ENCODE results near the gene OPRM1.

The OPRM1 gene

DNA sequence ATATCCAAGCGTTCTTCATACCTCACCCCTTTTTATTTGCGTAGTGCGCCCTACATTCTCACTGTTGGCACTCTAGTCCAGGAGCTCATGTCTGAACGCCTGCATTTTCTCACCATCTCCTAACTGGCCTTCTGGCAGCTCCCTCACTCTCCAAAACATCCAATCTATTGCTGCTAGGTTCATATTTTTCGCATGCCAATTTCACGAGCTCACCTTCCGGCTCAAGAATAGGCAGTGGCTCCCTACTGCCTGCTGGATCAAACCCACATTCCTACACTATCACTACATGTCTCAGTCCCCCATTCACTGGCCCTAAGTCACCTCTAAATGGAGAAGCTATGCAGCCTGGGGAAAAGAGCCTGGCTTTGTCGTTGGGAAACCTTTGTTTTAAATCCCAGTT lies 202.5 kb downstream of the OPRM1 start:
- DNase-seq (ENCODE audit: low spot score) = no peak

GRCh38 chr6:154242617-154243357 lies 203.7 kb downstream of the OPRM1 start:
- no peak for DNase-seq (ENCODE audit: low spot score)

DNA sequence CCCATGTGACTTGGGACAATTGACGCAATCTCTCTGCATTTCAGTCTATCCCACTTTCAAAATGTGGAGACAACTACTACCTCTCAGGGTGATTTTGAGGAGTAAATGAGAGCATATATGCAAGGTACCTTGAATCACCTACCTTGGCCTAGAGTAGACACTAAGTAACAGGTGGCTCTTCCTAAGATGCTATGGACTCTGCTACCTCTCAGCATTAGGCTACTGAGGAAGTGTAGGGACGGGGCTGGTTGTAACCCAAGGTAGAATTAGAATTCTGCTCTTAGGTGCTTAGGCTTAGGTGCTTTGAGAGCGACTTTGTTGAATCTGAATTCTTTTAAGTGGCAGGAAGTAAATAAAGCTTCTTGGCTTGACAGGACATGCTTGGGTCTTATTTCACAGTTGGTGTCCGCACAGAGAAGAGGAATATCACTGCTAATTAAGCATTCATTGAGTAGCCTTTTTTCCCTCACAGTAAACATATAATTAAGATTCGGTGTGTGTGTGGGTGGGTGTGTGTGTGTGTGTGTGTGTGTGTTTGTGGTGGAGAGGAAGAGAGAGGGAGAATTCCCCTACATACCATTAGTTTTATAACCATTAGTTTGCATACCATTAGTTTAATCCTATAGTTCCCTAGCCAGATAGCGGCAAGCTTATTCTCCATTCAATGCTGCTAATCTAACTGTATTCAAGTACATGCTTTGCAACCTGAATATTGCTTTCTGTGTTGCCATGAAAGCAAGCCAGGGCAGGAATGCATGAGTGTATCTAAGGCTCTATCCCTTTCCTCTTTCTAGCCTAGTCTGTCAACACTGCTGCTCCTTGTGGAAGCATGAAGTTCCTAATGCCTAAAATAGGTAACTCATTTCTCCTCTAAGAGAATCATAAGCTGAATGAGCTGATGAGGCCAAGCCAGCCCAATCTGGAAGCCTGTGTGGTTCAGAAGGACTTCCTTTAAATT lies 205.0 kb downstream of the OPRM1 start:
- no peak for DNase-seq (ENCODE audit: low spot score)

- no peak for DNase-seq (ENCODE audit: low spot score)
Measured at GRCh38 chr6:154245506-154245905, 206.5 kb downstream of the OPRM1 start.

GRCh38 chr6:154246723-154247118 lies 207.7 kb downstream of the OPRM1 start:
- DNase-seq (ENCODE audit: low spot score) = no peak

GRCh38 chr6:154247119-154247861 lies 208.2 kb downstream of the OPRM1 start:
- no peak for DNase-seq (ENCODE audit: low spot score)

- DNase-seq (ENCODE audit: low spot score) = no peak
Measured at GRCh38 chr6:154249499-154250298, 210.7 kb downstream of the OPRM1 start.

DNA sequence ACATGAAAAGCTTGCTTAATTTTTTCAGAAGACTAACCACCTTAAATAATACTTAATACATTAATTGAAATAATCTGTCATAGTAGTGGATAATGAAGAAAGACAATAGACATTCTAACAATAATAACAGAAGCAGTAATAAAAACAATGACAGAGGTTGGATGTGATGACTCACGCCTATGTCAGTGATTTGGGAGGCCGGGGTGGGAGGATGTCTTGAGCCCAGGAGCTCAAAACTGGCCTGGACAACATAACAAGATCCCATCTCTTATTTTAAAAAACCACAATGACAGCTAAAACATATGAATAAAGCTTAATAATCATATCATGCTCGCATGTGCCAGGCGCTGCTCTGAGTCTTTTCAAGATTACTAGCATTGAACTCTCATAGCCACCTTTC lies 212.1 kb downstream of the OPRM1 start:
- DNase-seq (ENCODE audit: low spot score) = no peak

- DNase-seq (ENCODE audit: low spot score) = no peak
Measured at GRCh38 chr6:154252678-154253077, 213.6 kb downstream of the OPRM1 start.

DNA sequence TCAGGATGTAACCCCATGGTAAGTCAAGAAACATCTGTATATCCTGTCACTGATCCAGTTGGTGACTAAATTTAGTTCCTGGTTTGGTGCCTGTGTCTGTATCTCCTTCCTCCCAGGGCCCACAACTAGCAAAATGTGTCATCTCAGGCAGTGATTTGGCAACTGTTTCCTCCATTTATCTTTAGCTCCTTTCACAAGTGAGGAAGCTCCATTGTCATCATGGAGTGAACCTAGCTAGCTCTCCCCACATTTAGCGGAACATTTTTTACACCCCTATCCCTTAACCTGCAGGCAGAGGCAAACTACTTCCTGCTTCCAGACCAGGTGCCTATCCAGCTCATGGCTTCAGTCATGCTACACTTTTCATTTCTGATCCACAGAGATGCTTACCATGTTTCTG lies 218.0 kb downstream of the OPRM1 start:
- no peak for DNase-seq (ENCODE audit: low spot score)

DNA sequence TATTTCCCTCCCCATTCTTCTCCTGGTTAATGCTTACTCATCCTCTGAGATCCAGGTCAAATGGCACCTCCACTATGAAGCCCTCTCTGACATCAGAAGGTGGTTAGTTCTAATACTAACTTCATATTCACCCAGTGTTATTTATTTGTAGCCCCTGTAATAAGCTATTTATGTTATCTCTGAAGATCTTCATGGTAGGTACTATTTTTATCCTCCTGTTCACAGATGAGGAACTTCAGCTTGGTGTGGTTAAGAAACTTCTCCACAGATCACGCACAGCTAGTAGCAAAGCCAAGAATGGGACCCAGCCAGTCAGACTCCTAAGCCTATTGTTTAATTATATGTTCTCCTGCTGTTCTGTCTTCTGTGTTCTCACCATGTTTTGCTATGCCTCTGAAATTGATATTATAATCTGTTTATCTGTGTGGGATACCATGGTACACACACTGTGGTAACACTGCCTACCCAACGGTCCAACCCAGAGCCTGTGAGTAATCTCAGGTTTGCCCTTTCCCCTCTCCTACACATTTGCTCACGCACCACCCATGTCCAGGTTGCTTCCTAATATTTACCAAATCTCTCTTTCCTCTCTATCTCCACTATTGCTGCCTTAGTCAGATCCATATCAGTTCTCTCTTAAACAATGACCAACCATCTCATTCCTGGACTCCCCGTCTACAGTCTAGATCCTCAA lies 219.2 kb downstream of the OPRM1 start:
- DNase-seq (ENCODE audit: low spot score) = no peak

DNA sequence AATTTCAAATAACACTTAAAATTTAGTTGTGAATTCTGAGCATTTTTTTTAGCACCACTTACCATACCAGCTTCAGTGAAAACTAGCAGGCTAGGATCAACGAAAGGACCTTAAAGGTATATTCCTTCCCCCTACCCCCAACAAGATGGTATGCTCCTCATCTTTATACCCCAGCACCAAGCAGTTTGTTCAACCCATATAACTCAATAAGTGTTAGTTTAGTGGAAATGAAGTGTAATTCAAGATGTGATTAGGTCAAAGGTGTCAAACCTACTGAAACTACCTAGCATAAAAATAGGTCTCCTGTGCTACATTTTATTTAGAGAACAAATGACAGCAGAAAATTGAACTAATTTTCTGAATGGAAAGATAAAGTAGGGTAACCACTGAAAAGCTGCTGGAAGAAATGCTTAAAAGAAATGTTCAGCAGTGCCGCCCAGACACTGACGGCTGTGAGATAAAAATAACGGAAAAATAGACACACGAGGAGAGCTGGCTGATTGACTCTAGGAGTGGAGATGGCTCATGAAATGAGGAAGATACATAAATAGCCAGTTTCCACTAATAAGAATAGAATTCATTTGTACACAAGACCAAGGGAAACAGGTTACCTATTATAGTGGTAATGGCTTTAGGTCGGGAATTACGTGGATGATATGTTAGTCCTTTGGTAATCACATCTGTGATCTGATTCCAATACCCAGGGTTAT lies 222.8 kb downstream of the OPRM1 start:
- DNase-seq (ENCODE audit: low spot score) = no peak

DNA sequence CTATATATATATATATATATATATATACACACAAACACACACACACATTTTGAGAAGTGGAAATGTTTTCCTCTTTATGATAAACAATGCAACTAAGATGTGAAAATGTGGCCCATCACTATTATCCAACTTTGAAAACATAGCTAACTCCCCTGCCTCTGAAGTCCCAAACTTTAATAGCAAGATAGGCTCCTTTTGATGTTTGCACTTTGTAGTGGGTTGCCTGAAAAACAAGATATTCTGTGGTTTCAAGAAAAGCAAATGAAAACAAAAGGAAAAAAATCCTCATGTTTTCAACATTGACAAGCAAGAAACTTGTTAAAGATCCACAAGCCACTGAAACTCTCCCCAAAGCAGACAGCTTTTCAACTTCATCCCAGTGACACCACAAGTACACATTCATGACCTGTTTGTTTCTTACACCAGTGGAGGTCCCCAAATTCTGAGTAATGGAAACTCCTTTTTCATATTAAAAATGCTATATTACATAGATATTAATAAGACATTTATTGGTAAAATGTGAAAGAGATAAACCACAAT lies 227.6 kb downstream of the OPRM1 start:
- DNase-seq (ENCODE audit: low spot score) = no peak

GRCh38 chr6:154267508-154268106 lies 228.6 kb downstream of the OPRM1 start:
- no peak for DNase-seq (ENCODE audit: low spot score)

DNA sequence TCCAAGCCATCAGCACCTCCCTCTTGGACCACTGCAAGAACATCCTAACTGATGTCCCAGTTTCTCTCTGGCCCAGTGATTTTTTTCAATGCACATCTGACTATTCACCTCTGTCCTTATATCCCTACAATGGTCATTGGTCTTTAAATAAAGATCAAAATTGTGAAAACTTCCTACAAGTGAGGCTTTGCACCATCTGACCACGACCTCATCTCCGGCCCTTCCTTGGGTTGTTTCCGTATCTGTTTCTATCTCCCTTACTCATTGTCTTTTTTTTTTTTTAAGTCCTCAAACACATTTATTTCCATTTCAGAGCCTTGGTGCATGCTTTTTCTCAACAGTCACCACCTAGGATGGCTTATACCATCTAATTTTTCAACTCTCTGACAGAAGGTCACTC lies 229.4 kb downstream of the OPRM1 start:
- DNase-seq (ENCODE audit: low spot score) = no peak

GRCh38 chr6:154274168-154274567 lies 235.1 kb downstream of the OPRM1 start:
- DNase-seq (ENCODE audit: low spot score) = no peak

DNA sequence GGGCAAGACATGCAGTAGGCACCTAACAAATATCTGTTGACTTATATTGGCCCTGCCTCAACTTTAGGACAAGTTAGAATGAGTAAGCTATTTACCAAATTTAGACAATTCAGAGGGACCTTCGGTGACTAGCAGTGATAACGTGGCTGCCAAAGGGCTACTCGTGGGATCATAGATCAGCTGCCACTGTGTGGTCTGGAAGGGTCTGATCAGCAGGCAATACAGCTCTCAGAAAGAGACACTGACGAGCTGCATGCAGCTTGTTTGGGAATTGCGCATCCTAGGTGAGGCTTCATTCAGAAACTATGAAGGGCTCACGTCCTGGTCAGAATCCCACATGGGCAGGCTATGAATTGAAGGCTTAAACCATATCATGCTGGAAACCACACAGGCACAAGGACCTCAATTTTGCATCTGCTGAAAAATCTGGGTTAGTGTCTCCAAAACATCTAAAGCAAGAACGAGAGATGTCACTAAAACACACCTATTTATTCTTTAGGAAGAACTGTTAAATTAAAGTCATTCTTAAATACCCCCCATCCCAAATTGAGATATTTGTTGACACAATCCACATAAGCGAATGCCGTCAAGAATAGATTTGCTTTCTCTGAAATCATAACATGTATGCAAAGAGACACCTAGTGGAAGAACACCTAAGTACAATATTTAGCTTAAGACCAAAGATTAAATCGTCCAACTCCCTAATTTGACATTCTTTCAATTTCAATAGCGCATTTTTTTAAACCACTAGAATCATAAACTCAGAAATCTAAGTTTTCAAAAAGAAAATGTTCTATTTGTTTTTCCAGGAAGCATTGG lies 238.0 kb downstream of the OPRM1 start:
- DNase-seq (ENCODE audit: low spot score) = no peak

DNA sequence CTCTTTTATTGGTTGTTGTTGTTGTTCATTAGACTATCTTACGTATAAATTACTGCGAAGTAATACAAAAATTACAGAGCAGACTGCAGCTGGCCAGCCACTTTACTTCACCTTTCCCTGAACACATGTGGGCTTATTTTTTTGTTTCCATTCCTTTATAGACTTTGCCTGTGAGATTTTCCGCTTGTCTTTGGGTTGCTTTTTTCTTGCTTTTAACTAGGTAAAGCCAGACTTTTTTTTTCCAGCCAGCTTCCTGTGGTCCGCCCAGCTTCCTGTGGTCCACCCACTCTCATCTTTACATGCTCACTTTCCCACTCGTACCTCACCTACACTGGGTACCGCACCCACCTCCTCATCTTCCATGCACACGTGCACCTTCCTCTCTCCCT lies 238.6 kb downstream of the OPRM1 start:
- DNase-seq (ENCODE audit: low spot score) = no peak

- no peak for DNase-seq (ENCODE audit: low spot score)
Measured at GRCh38 chr6:154280521-154280920, 241.5 kb downstream of the OPRM1 start.
